Measurements from ENCODE around the gene OR4C13. TPM values are rescaled to one million over a fixed set of nuclear protein-coding genes. Genes with fewer than 3 reads are reported as not detected.
A peak's percentile ranks its signal among the peaks of the same experiment; 100 is the strongest.
"Not testable (repeated sequence)": the region's sequence is repeated elsewhere in the genome, so short reads cannot be mapped to it uniquely, and the experiment has no call there.

The OR4C13 gene
- total RNA-seq: not detected

- 57 to 91% methylated on average over 1 of the region's 1 CpG for whole genome bisulfite sequencing, 2 donors
- Histone ChIP-seq H3K4me3 (no peak within 1 kb of the TSS), H3K9me3 (peaks cover 0 to 5% (median 0%) of the 10 kb centered on the region in 4 donors), H3K4me1 (no peaks in the 10 kb centered on the region), H3K27me3 (no peaks in the 10 kb centered on the region), H3K36me3 (no peaks in the 10 kb centered on the region), H3K27ac (no peak within 1 kb of the TSS)
- DNase-seq: no peak
- no peak for ATAC-seq (ENCODE audit: low FRiP score in 2 of 2)
- TF ChIP-seq POLR2A (IDR thresholded peaks at IDR 0.05) (no peak), CTCF (IDR thresholded peaks at IDR 0.05) (no peak), EP300 (IDR thresholded peaks at IDR 0.05) (no peak), POLR2AphosphoS5 (IDR thresholded peaks at IDR 0.05) (no peak)
These were observed at the start of gene OR4C13 for GRCh38 chr11:49952091-49952490. TSS of gene OR4C13 (plus strand) at chr11:49952391. CDS start at chr11:49952423, 32 bp downstream.

GRCh38 chr11:49911516-49911915 lies 40.7 kb upstream of the OR4C13 start:
- not testable (repeated sequence) for H3K27ac ChIP-seq; H3K4me3 ChIP-seq; H3K36me3 ChIP-seq; H3K4me1 ChIP-seq; H3K9me3 ChIP-seq; ATAC-seq (ENCODE audit: low FRiP score in 2 of 2); H3K27me3 ChIP-seq
- DNase-seq: peak in 1 of 2 donors; percentile 51
- 78 to 91% methylated on average over 8 to 13 of the region's 13 CpGs for WGBS, 2 donors

- H3K4me3 ChIP-seq; H3K4me1 ChIP-seq; H3K27ac ChIP-seq; ATAC-seq (ENCODE audit: low FRiP score in 2 of 2); DNase-seq; H3K27me3 ChIP-seq; H3K36me3 ChIP-seq; H3K9me3 ChIP-seq: not testable (repeated sequence)
- 63 to 69% methylated on average over 1 of the region's 1 CpG for WGBS, 2 donors
These were observed 3.5 kb upstream of the OR4C13 start for GRCh38 chr11:49948701-49949100.

GRCh38 chr11:49973439-49973838 lies 21.2 kb downstream of the OR4C13 start:
- ATAC-seq (ENCODE audit: low FRiP score in 2 of 2): not testable (repeated sequence)

GRCh38 chr11:49982435-49982834 lies 30.2 kb downstream of the OR4C13 start, which contains the start of gene OR4C12:
TSS of gene OR4C12 (minus strand) at chr11:49982535. CDS start at chr11:49982501, 34 bp downstream.
- not testable (repeated sequence) for ATAC-seq (ENCODE audit: low FRiP score in 2 of 2); H3K4me1 ChIP-seq; H3K36me3 ChIP-seq; H3K27ac ChIP-seq; H3K27me3 ChIP-seq; DNase-seq; H3K9me3 ChIP-seq; H3K4me3 ChIP-seq
- WGBS, 2 donors: 27 to 52% methylated on average over 1 of the region's 1 CpG

More at GRCh38 chr11:49973439-49973838, 21.2 kb downstream of the OR4C13 start:
- not testable (repeated sequence) for H3K36me3 ChIP-seq, H3K27ac ChIP-seq, H3K4me1 ChIP-seq, DNase-seq, H3K27me3 ChIP-seq, H3K4me3 ChIP-seq, H3K9me3 ChIP-seq
- 84 to 90% methylated on average over 4 of the region's 4 CpGs for WGBS, 2 donors

GRCh38 chr11:49995565-49995964 lies 43.4 kb downstream of the OR4C13 start:
- ATAC-seq (ENCODE audit: low FRiP score in 2 of 2): no peak
- Histone ChIP-seq H3K27me3 (no peaks in the 10 kb centered on the region), H3K36me3 (no peaks in the 10 kb centered on the region), H3K4me1 (no peaks in the 10 kb centered on the region), H3K9me3 (peaks cover 0 to 6% (median 3%) of the 10 kb centered on the region in 4 donors), H3K27ac (no peak overlapping the region), H3K4me3 (no peak overlapping the region)
- TF ChIP-seq POLR2A (IDR thresholded peaks at IDR 0.05) (no peak), CTCF (IDR thresholded peaks at IDR 0.05) (peak in 4 of 6 experiments; percentile 23 to 60 (median 42)), POLR2AphosphoS5 (IDR thresholded peaks at IDR 0.05) (no peak)
- 43 to 49% methylated on average over 6 of the region's 6 CpGs for WGBS, 2 donors
- DNase-seq: peak in 1 of 2 donors; percentile 47

Other genes starting within 250 kb of the OR4C13 start
- not detected for gene OR4C12, start 30.1 kb downstream of the OR4C13 start, total RNA-seq
- not detected for gene OR4C45, start 80.5 kb downstream of the OR4C13 start, total RNA-seq

All from upper lobe of left lung (tissue), 6 donors.